CD1c-positive myeloid dendritic cell (primary cell): ENCODE measurements around the gene MAP3K14.
"Not testable (repeated sequence)": the region's sequence is repeated elsewhere in the genome, so short reads cannot be mapped to it uniquely, and the experiment has no call there.

ENCODE experiments used
- DNase-seq: peaks from one replicate; pipeline ENCODE4 v3.0.0-alpha.2; 2016; ENCODE audit errors: extremely low spot score

The MAP3K14 gene

DNA sequence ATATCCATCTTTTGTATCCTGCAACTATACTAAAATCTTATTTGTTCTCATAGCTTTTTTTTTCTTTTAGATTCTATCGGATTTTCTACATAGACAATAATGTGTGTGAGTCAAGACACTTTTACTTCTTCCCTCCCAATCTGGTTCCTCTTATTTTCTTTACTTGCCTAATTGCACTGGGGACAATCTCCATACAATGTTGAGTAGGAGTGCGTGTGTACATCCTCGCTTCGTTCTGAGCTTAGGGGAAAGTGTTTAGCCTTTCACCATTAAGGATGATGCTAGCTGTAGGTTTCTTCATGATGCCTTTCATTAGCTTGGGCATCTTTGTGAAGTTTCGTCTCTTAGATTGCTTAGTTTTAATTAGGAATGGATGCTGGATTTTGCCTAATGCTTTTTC, 57.8 kb downstream of the MAP3K14 start:
- DNase-seq: peak; percentile 57

DNA sequence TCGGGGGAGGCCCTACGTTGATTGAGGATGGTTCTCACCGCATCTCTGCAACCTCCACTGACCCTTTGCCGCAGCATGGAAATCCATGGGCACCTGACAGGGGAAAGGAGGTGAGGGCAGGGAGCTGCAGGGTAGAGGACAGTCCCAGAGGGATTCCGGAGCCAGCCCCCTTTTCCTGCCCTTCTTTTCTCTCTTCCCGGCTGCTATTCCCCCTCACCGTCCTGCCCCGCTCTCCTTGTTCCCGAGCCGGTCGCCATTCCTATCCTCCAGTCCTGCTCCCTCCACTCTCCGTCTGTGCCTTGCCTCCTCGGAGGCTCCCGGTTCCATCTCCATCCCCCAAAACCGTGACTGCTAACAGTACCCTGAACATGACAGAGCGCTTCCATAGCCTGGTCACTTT, 59.7 kb downstream of the MAP3K14 start:
- no peak for DNase-seq

- peak; percentile 22 for DNase-seq
Measured at GRCh38 chr17:45256114-45256966, 60.5 kb downstream of the MAP3K14 start.

DNA sequence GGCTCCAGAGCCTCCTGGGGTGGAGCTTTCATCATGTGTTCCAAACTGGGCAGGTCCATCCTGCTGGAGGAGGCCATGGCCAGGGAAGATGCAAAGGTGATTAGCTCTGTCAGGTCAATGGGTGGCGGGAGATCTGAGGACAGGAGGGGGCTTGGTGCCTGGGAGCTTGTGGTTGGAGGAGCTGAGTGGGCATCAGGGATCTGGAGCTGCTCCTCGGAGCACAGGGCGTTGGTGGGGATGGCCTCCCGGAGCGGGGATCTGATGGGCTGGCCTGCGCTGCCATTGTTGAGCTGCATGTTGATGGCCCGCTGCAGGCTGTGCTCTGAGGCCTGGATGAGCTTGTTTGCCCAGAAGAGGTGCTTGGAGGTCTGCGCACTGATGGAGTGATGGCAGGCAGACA, 61.5 kb downstream of the MAP3K14 start:
- no peak for DNase-seq

- no peak for DNase-seq
Measured at GRCh38 chr17:45253879-45254278, 62.9 kb downstream of the MAP3K14 start.

DNA sequence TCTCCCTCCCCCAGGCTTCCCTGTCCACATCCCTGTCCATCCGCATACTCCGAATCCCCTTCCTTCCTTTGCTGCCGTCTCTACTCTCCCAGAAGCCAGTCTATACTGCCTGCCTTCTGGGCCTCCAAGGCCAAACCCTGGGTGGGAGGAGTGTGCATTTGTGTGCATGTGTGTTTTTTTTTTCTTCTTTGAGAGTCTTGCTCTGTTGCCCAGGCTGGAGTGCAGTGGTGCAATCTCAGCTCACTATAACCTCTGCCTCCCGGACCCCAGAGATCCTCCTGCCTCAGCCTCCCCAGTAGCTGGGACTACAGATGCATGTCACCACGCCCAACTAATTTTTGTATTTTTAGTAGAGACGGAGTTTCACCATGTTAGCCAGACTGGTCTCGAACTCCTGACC, 63.6 kb downstream of the MAP3K14 start:
- not testable (repeated sequence) for DNase-seq

DNA sequence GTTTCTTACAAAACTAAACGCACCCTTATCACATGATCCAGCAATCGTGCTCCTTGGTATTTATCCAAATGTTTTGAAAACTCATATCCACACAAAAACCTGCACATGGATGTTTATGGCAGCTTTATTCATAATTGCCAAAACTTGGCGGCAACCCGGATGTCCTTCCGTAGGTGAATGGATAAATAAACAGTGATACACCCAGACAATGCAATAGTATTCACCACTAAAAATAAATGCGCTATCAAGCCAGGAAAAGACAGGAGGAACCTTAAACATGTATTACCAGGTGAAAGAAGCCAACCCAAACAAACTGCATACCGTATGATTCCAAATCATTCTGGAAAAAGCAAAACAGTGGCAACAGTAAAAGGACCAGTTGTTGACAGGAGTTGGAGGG, 64.9 kb downstream of the MAP3K14 start:
- no peak for DNase-seq

- peak; percentile 66 for DNase-seq
Measured at GRCh38 chr17:45248132-45248957, 68.5 kb downstream of the MAP3K14 start.

DNA sequence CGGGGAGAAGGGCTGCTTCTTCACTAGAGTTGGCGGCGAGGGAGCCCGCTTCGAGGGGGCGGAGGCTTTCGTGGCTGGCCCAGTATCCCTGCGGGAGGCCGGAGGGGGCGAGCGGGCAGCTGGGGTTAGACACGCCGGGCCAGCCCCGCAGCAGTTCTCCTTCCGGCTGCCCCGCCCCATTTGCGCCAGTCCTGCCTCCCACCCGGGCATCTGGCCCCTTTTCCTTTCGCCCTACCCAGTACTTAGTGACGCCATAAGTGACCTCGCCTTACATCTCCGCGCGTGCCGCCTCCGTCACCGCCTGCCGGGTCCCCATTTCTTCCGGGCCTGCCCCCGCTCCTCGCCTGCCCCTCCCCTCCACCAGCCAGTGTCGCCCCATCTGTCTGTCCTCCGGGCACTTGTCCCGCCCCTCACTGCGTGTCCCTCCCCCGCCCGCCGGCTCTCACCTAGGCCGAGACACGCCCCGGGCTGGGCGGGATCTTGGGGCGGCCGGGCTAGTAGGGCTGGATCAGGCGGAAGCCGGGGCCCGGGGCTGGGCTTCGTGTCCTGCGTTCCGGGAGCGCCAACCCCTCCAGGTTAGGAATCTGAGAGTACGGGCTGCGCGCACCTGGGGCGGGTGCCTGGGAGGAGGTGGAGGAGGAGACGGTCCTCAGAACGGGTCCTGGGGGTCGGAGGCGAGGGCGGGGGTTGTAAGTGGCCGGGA, 69.2 kb downstream of the MAP3K14 start:
- DNase-seq: peak; percentile 94

GRCh38 chr17:45246861-45247428, 69.9 kb downstream of the MAP3K14 start:
- no peak for DNase-seq

DNA sequence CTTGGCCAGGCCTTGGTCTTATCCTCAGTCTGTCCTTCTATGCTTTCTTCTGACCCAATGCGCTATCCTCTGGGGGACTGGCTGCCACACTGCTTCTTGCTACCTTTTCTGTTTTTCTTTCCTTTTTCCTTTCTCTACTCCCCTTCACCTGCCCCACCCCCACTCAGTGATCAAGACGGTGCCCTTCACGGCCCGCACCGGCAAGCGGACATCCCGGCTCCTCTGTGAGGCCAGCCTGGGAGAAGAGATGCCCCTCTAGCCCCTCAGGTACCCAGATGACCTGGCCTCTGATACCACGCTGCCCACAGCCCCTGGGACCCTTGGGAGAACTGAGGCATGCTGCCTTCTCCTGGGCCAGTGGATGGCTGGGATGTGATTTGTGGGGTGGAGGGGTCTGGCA, 70.5 kb downstream of the MAP3K14 start:
- DNase-seq: no peak

- no peak for DNase-seq
Measured at GRCh38 chr17:45244725-45245656, 71.8 kb downstream of the MAP3K14 start.

DNA sequence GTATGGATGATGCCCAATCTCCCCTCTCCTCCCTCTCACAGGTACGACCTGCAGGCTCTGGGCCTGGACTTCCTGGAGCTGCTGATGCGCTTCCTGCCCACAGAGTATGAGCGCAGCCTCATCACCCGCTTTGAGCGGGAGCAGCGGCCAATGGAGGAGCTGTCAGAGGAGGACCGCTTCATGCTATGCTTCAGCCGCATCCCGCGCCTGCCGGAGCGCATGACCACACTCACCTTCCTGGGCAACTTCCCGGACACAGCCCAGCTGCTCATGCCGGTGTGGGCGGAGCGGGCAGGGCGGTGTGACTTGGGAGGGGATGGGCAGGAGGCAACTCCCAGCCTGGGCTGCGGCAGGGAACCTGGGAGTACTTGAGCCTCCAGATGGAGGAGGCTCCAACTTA, 73.1 kb downstream of the MAP3K14 start:
- no peak for DNase-seq

DNA sequence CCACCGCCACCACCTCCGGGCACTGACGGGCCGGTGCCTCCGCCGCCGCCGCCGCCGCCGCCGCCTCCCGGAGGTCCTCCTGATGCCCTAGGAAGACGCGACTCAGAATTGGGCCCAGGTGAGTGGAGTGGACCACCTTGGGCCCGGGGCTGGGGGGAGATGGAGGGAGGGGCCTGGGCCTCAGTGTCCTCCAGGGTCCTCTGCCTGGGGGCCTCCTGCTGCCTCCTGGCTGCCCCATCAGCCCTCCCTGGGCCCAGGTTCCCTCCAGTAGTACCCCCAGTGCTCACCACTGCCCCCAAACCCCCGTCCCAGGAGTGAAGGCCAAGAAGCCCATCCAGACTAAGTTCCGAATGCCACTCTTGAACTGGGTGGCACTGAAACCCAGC, 74.8 kb downstream of the MAP3K14 start:
- no peak for DNase-seq

- no peak for DNase-seq
Measured at GRCh38 chr17:45241328-45242028, 75.3 kb downstream of the MAP3K14 start.

DNA sequence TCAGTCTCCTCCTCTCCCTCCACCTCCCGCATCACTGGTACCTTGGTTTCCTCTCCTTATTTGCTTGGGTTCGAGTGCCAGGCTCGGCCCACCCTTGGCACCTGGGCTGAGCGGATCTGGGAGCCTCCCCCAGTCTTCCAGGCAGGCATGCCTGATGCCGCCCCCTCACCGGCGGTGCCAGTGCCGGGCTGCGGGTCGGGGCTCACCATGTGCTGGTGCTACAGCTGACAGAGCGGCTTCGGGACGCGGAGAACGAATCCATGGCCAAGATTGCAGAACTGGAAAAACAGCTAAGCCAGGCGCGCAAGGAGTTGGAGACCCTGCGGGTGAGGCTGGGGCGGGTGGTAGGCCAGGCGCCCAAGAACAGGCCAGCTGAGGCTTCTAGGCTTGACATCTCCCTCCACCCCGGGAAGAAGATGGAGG, 75.9 kb downstream of the MAP3K14 start:
- DNase-seq: no peak

GRCh38 chr17:45238155-45238774, 78.6 kb downstream of the MAP3K14 start:
- DNase-seq: no peak

DNA sequence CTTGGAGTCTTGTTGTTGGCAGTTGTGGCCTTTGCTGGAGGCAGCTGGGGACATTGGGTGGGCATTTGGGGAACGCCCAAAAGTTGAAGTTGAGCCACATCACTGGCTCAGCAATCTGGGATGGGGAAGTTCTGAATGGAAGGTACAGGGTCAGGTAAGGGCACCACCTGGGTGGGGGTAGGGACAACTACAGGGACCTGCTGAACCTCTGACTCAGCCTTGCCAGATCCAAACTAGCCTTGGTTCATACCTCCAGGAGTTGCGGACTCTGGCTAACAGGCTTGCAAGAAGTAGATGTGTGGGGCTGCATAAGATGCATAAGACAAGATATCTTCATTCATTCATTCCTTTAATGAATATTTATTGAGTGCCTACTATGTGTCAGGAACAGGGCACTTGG, 79.1 kb downstream of the MAP3K14 start:
- no peak for DNase-seq

DNA sequence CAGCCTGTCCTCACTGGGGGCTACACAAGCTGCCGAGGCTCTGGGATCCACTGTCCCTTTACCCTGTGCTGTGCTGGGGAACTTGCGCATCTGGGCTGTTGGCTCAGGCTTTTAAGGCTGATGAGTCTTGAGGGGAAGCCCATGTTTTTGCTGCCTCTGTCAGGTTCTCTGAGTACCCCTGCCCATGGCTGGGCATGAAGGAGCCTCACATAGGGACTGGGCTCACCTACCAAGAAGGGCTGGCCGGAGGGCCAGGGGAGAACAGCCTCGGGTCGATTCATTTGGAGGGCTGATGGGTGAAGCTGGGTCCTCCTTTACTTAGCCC, 80.6 kb downstream of the MAP3K14 start:
- DNase-seq: no peak
